MM.1S (cell line): ENCODE results near the gene MYBPC3.

Experiments used
- CTCF ChIP-seq: fragments of 300-600 bp; sonication (generic); IDR thresholded peaks from 2 replicates; pipeline ENCODE4 v1.5.1; 2016; ENCODE audit warnings: antibody characterized with exemption, low read length, mixed read lengths
- EZH2 ChIP-seq: fragments of 300-600 bp; sonication (generic); optimal IDR thresholded peaks from 2 replicates; pipeline ENCODE3; 2017; ENCODE audit warnings: low read depth, mild to moderate bottlenecking, antibody characterized with exemption, low read length, mixed read lengths
- EZH2phosphoT487 ChIP-seq: fragments of 300-600 bp; sonication (generic); IDR thresholded peaks from 2 replicates; pipeline ENCODE4 v1.6.1; 2018; ENCODE audit warnings: antibody characterized with exemption, low read length

- TF ChIP-seq EZH2phosphoT487 = no peak
- no peak for TF ChIP-seq EZH2
- TF ChIP-seq CTCF = no peak
These were observed 3.6 kb downstream of the MYBPC3 start for GRCh38 chr11:47348859-47349258.
